Raji (cell line): Measurements from ENCODE around the gene MRPL21.

ENCODE experiments used
- POLR2A ChIP-seq: IDR thresholded peaks from 2 replicates; pipeline ENCODE4 v1.6.1; 2011; ENCODE audit warnings: low read depth, low read length, control low read depth; ENCODE audit not compliant: insufficient read depth

MRPL21 gene

DNA sequence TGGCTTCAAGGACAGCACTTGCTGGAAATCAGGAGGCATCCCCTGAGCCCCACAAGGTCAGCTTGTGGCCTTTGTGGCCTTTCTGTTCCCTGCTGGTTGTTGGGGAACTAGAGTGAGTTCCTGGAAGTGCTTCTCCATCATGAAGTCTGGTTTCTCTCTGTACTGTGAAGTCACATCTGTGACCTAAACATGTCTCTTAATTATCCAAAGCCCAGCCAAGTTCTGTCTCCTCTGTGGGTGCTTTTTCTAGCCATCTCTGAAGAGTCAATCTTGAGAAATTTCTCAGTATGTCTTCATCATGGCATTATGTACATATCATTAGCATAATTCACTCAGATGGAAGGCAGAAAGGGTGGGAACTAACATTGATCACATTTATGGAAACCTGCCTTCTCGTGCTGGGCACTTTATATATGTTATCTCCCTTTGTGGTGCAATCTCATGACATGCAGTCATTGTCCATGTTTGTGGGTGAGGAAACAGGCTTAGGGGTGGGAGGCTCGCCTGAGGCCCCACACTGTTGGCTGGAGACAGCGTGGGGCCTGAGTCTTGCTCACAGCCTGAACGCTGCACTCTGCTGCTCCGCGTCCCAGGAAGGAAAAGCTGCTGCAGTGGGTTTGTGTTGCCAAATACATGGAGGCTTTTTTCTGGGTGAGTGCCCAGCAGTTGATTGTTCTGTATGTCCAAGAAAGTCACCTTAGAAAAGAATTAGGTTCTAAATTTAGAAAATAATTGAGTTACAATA, 24.7 kb upstream of the MRPL21 start:
- no peak for TF ChIP-seq POLR2A

DNA sequence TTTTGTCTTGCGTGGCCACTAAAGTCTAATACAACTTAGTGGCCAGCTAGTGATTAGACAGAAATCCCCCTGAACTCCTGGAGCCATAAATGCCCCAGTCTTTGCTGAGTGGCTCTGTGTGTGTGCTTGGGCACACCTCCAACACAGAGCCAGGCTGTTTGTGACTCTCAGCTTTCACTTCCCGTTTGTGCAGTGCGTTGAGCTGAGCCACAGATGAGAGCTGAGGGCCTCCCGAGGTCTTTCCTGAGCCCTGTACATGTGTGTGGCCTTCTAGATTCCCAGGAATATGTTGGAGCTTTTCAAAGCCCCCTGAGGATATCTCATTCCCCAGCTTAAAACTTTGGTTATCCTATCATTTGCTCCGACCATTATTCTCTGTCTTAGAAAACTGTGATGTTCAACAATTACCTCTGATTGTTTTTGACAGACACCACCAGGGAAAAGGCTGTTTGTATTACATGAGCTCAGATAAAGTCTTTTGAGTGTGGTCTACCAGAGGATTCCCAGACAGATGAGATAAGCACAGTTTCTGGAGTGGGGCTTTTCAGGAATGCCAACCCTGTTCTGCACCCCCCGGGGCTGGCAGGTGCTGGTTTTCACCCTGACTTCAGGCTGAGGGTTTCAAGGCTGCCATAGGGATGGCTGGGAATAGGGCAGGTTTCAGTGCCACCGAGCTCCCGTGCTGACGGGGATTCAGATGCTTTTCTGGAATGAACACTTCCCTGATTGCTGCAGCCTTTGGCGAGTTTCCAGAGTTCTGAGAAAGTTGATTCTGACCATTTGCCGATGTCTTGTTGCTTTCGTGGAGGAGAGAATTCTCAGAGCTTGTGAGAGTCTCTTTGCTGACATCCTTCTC, 23.9 kb upstream of the MRPL21 start:
- TF ChIP-seq POLR2A = no peak

DNA sequence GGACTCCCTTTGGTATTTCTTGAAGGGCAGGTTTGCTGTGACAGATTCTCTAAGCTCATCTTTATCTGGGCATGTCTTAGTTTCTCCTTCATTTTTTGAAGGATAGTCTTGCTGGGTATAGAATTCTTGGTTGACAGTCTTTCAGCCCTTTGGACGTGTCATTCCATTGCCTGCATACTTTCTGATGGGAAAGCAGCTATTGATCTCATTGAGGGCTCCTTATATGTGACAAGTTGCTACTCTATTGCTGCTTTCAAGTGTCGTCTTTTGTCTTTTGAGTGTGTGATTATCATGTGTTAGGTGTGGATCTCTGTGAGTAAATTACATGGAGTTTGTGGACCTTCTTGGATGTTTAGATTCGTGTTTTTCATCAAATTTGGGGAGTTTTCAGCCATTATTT, 22.0 kb upstream of the MRPL21 start:
- TF ChIP-seq POLR2A = no peak

DNA sequence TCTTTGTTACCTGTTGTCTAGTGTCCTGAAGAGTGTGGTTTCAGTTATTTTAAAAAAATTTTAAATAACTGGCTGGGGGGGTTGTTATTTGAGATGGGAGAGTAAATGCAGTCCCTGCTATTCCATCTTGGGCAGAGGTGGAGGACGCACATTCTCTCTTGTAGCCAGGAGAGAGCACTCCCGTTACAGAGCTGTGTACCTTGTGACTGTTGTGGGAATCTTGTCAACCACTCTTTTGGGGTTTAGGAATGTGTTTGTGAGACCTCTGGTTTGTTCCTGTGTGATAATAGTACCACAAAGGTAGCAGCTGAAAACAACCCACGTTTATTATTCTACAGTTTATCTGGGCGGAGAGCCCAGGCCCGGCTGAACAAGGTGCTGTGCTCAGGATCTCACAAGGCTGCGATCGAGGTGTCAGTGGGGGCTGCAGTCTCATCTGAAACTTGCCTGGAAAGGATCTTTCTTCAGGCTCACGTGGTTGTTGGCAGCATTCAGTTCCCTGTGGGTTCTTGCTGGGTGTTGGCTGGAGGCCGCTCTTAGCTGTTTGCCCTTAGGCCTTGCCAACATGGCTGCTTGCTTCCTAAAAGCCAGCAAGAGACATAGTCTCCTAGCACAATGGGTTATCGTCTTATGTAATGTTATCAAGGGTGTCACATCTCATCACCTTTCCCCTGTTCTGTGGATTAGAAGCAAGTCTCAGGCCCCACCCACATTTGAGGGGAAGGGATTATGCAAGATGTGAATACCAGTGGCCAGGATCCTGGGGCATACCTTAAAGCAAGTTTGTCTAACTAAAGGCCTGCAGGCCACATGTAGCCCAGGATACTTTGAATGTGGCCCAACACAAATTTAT, 20.7 kb upstream of the MRPL21 start:
- TF ChIP-seq POLR2A = no peak

DNA sequence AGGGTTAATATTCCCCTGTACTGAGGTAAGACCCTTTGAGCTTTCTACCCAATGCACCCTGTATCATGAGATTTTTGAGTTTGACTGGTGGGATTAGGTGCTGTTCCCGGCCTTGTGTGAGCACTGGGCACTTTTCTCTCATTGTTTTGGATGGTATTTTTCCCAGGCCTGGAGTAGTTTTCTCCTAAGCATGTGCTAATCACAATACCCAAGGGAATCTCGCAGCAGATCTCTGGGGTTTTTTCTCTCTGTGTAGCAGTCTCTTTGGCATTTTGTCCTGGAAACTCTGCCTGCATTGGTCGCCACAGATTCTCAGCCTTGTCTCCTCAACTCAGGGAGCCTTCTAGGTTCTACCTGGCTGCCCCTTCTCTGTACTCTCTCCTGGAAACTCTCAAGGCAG, 20.0 kb upstream of the MRPL21 start:
- TF ChIP-seq POLR2A = no peak

DNA sequence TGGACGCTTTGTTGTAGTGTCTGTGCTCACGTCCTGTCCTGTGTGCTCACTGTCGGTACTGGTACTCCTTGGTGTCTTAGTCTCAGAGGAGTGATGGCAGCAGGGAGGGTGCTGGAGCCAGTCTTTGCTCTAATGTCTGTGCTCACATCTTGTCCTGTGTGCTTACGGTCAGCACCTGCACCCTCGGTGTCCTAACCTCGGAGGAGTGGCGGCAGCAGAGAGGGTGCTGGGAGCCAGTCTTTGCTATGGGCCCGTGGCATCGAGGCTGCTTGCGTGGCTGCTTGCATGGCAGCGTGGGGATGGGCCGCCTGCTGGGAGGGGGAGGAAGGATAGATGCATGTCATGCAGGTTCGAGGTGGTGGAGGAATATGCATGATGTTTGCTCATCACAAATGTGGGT, 12.8 kb upstream of the MRPL21 start:
- no peak for TF ChIP-seq POLR2A

DNA sequence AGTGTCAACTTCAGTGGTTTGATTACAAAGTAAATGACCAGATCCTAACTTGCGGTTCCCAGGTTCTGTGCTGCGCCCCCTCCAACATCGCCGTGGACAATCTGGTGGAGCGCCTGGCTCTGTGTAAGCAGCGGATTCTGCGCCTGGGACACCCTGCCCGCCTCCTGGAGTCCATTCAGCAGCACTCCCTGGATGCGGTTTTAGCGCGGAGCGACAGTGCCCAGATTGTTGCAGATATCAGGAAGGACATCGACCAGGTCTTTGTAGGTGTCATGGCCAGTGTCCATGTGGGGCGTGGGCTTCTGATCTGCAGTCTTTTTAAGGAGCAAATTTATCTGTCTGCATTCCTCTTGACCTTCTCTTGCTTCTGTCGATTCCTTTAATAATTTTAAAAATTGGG, 11.1 kb upstream of the MRPL21 start:
- no peak for TF ChIP-seq POLR2A

DNA sequence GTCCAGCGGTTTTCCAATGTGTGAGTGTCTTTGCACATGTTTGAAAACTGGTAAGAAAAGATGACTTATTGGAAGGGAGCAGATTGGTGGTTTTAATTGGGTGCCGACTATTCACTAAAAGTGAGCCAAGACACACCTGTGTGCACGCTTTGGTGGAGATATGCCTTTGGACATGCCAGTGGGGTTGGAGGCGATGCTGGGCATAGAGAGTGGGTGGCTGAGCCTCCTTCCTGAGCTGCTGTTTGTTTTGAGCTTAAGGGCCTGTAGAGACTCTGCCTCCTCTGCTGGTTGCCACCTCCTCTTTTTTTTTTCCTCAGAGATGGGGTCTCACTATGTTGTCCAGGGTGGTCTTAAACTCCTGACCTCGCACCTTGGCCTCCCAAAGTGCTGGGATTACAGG, 9.6 kb upstream of the MRPL21 start:
- no peak for TF ChIP-seq POLR2A

DNA sequence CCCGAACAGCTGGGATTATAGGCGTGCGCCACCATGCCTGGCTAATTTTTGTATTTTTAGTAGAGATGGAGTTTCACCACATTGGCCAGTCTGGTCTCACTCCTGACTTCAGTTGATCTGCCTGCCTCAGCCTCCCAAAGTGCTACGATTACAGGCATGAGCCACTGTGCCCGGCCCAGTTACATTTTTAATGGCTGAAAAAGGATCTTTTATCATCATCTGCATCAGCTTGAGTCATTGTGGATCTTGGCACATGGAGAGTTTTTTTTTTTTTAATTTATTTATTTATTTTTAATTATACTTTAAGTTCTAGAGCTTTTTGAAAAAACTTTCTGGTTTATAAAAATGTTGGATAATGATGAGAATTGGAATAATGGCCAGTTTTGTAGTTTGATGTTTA, 8.6 kb upstream of the MRPL21 start:
- no peak for TF ChIP-seq POLR2A

DNA sequence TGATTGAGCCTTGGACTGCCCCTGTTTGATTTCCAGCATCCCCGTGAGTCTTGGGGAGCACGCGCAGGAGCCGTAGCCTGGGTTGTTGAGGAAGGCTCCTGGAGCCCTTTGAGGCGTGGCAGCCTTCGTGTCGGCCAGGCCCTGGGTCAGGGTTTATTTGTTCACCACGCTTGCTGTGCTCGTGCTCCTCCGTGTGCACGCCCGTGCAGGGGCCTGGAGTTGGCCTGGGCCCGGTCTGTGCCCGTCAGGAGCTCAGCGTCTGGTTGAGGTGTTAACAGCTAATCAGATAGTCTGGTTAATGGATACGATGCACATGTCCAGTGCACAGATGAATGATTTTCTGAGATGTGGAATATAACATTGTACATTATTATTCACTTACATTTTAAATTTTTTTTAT, 8.1 kb upstream of the MRPL21 start:
- no peak for TF ChIP-seq POLR2A

DNA sequence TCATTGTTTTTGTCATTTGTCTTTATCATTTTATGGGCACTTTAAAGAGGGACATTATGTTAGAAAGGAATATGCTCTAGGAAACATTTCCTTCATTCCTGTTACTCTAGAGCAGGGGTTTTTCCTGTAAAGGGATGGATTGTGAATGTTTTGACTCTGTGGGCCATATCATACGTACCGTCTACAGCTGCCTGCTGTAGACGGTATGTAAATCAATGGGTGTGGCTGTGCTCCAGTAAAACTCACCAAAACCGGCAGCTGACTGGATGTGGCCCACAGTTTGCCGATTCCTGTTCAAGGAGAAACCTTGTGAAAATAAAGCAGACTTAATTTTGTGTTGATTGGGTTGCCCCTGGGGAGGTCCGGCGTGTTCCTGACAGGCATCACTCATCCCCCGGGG, 7.3 kb upstream of the MRPL21 start:
- no peak for TF ChIP-seq POLR2A

DNA sequence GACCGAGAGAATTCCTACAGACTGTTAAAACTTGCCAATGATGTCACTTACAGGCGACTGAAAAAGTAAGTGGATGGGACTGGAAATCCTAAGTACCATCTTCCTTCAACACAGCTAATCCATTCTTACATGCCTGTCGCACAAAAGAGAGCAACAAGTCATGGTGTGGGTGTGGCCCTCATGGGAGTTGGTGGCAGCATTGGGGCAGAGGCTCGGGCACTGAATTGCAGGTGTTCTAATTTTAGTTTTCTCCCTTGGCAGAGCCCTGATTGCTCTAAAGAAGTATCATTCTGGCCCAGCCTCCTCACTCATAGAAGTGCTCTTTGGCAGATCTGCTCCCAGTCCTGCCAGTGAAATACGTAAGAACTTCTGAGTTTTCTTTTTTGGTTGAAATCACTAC, 4.6 kb upstream of the MRPL21 start:
- no peak for TF ChIP-seq POLR2A

DNA sequence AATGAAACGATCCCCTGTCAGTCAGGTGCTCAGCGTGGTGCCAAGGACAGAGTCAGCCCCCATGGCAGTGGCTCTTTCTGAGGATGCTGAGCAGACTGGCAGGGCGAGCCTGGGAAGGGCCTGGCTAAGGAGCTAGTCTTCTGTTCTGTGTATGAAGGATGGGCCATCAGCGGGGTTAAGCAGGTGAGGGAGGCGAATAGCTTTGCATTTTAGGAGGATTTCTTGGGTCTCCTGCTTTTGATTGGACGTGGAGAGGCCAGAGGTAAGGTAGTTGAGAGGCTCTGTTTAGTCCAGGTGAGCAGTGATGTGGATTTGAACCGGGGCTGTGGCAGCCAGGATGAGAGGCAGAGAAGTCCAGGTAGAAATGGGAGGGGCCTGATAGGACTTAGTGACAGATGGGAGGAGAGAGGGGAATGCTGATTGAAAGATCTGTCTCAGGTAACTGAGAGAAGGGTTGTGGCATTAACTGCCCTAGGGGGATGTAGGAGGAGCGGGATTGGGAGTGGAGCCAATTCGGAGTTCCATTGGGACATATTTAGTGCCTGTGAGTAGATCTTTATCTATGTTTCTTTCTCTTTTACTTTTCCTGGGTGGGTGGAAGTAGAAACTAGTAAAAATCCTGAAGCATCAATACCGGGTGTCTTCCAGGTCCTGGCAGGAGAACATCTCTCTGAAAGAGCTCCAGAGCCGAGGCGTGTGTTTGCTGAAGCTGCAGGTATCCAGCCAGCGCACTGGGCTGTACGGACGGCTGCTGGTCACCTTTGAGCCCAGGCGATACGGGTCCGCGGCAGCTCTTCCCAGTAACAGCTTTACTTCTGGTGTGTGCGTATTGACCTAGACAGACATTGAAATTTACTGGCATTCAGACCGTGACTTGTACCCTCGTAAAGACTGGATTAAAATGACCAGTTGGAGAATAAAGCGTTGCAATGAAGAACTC, 2.1 kb upstream of the MRPL21 start:
- TF ChIP-seq POLR2A = no peak

DNA sequence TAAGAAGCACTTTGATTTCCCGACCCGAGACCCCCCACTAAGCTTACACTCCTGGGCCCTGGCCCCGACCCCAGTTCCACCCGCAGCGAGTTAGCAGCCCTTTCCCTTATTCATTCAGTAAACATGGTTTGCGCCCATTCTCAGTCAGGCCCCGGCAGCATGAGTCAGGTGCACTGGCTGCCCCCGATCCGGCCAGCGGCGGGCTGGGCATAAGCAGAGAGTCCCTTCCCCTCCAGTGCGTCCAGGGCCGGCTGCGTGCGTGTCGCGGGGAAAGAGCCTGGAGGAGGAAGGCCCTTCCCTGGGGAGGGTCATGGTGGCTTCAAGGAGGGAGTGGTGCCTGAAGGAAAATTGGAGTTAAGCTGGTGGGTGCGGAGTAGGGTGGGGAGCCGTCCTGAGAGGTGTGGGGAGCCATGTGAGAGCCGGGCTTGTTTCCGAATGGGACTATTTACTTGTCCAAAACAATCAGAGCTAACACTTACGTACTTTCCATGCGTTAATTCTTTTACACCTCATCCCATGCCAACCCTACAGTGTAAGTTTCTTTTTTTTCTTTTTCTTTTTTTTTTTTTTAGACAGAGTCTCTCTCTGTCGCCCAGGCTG, 716 bp upstream of the MRPL21 start:
- no peak for TF ChIP-seq POLR2A
